ENCODE results near the gene PPP1R37.

The PPP1R37 gene

DNA sequence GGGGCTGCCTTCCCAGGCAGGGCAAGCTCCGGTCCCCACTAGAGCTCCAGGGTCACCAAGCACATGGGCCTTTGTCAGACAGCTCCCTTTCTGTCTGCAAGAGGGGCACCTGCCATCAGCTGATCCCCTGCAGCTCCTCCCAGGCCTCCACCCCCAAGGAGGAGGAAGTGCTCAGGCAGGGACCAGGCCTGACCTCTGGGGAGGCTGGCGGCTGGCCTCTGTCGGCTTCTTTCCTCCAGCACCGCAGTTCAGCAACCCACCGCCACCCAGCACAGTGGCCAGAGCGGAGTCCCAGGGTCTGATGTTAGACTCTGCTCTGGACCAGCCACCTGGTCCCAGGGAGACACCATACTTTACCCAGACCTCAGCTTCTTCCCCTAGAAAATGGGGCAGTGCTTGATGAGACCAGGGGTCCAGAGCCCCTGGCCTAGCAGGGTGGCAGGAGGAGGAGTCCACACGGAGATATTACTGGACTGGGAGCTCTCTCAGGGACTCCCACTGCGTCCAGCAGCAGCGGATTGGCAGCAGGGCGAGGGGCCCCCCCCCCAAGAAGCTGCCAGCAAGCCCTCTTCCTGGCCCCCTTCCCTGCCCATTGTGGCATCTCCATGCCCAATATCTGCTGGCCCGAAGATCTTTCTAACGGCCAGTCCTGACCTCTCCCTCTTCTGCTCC is 43.7 kb downstream of the PPP1R37 start:
- no peak for DNase-seq (ENCODE audit: low read depth in 4 of 4, low spot score in 1 of 4)

DNA sequence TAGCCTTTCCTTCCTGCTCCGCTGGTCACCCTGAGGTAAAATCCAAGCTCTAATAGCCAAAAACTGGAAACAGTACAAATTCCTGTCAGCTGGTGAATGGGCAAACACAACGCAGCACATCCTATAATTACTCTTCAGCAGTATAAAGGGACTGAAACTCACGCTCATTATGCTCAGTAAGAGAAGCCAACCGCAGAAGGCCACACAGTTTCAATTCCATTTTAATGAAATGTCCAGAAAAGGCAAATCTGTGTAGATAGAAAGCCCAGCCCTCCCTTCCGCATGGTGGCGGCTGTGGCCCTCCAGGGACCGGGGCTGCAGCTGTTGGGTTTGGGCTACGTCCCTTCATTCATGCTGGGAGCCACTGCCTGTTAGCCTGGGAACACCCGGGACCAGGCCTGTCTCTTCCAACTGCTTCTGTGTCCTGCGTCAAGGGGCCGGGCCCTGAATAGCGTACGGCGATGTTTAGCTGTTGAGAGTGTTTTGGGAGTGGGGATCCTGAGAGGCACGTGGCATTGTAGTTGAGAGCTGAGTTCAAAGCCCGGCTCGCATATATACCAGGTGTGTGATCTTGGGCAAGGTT is 44.3 kb downstream of the PPP1R37 start:
- DNase-seq (ENCODE audit: low read depth in 4 of 4, low spot score in 1 of 4) = no peak

DNA sequence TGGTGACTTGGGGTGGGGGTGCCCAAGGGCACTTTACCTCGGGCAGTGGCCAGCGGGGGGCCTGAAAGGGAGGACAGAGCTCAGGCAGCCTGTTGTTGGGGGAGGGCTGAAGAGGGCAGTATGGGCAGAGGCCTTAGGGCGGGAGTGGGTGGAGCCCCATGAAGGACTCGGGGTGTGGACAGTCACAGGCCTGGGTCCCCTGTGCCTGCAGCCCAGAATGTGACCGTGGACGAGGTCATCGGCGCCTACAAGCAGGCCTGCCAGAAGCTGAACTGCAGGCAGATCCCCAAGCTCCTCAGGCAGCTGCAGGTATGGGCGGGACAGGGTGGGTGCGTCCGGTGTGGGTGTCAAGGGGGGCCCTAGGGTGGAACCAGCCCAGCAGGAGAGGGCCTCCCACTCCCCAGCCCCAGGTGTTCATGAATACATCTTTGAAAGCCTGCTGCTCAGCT is 45.3 kb downstream of the PPP1R37 start:
- no peak for DNase-seq (ENCODE audit: low read depth in 4 of 4, low spot score in 1 of 4)

DNA sequence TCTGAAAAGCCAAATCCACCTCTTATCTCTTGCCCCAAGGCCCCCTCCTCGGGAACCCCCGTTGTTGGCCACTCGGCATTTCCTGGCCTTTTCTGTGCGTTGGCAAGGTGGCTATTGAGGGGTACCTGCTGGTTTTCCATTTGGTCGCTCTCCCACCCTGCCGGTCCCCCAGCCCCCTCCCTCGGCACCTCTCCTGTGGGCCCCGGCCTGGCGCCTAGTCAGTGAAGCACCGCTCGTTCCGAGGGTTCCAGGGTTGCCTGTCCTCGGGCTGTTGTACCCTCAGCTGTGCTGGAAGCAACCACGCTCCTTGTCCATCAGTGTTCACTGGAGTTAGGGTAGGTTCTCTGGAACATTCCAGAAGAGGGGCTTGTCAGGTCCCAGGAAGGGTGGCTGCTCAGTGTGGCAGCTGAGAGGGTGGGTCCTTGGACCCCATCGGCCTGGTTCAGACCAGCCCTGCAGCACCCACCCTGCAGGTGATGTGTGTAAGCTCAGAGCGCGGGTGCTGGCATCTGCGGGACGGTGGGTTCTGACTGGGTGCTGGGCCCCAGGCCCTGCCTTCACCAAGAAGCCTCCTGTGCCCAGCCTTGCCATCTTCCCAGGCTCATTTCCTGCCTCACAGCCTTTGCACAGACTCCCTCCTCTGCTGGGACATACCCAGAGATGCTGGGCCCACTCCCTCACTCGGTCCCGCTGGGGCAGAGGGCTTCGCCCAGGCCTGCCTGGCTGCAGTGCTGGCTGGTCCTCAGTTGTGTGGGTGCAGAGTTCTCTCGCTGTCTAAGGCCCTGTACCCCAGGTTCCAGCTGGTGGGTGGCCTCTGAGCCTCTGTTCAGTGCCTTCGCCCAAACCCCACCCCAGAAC is 46.5 kb downstream of the PPP1R37 start:
- DNase-seq (ENCODE audit: low read depth in 4 of 4, low spot score in 1 of 4) = no peak

DNA sequence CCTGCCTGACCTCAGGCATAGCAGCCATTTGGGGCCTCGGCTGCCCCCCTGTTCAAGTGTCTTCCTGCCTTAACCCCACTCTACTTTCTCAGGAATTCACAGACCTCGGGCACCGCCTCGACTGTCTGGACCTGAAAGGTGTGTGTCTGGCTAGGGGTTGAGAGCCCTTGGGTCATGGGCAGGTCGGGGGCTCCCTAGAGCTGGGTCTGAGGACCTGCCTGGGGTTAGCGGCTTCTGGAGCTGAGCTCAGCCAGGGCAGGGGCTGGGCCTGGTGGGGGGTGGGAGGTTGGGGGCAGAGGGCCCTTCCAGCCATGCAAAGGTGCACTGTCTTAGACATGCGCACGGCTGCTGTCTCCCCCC is 47.1 kb downstream of the PPP1R37 start:
- DNase-seq (ENCODE audit: low read depth in 4 of 4, low spot score in 1 of 4) = no peak

DNA sequence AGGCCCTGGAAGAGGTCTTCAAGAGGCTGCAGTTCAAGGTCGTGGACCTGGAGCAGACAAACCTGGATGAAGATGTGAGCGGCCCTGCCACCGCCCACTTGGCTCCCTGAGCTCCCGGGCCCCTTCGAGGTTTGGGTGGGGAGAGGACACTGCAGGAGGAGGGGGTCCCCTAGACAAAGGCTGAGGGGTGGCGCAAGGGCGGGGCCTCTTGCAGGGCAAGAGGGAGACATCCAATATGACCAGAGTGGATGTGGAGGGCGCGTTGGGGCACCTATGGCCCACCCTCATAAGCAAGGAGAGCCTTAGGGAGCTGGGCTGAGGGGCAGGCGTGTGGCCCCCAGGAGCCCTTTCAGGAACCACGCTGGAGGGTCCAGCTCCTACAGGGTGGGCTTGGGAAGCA is 47.6 kb downstream of the PPP1R37 start:
- DNase-seq (ENCODE audit: low read depth in 4 of 4, low spot score in 1 of 4) = no peak

DNA sequence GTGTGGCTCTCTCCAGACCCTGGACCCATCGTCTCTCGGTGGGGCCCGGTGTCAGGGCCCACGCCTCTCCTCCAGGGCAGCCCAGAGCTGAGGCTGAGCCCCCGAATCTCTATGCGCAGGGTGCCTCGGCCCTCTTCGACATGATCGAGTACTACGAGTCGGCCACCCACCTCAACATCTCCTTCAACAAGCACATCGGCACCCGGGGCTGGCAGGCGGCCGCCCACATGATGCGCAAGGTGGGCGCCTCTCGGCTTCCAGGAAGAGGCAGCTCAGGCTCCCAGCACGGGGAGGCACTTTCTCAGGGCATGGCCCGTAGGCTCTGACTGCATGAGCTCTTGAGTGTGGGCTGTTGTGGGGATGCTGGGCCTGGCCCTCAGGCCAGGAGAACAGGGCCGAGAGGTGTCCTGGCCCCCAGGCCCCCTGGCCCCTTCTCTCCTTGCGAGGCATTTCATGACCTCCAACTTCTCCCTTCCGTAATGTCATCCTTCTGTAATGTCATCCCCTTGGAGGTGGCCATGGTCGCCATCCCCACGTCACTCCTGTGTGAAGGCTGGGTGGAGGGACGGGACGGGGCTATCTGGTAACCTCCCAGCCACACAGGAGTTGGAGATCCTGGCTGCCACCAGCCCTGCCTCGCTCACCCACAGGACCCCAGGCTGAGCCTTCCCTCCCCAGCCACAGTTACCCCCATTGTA is 48.4 kb downstream of the PPP1R37 start:
- DNase-seq (ENCODE audit: low read depth in 4 of 4, low spot score in 1 of 4) = no peak

DNA sequence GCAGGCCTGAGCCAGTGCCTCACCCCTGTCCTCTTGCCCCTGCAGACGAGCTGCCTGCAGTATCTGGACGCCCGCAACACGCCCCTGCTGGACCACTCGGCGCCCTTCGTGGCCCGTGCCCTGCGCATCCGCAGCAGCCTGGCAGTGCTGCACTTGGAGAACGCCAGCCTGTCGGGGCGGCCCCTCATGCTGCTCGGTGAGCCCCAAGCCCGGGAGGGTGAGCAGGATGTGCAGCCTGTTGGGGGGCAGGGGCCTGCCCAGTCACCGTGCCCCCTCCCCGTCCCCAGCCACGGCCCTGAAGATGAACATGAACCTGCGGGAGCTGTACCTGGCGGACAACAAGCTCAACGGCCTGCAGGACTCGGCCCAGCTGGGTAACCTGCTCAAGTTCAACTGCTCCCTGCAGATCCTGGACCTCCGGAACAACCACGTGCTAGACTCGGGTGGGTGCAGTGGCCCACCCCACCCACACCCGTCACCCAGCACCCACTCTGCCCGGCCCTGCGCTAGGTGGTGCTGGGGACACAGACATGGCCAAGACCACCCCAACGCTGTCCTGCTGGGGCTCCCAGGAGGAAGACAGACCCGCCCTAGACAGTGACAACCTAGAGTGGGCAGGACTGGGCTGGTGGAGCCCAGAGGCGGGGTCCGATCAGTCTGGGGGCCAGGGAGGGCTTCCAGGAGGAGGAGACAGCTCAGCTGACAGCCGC is 49.2 kb downstream of the PPP1R37 start:
- no peak for DNase-seq (ENCODE audit: low read depth in 4 of 4, low spot score in 1 of 4)

DNA sequence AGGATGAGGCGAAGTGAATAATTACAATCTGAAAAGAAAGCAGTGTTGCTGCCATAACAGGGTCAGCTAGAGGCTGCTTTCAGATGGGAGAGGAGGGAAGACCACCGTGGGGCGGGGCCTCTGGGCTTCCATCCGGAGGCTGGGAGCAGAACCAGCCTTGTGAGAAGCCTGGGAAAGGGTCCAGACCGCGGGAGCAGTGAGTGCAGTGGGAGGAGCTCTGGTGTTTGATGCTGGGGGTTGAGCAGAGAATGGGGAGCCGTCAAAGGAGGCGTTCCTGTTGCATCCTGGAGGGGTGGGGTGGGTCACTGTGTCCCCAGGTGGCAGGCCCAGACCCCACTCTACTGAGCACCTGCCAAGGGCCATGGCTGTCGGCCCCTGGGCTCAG is 49.7 kb downstream of the PPP1R37 start:
- DNase-seq (ENCODE audit: low read depth in 4 of 4, low spot score in 1 of 4) = no peak

DNA sequence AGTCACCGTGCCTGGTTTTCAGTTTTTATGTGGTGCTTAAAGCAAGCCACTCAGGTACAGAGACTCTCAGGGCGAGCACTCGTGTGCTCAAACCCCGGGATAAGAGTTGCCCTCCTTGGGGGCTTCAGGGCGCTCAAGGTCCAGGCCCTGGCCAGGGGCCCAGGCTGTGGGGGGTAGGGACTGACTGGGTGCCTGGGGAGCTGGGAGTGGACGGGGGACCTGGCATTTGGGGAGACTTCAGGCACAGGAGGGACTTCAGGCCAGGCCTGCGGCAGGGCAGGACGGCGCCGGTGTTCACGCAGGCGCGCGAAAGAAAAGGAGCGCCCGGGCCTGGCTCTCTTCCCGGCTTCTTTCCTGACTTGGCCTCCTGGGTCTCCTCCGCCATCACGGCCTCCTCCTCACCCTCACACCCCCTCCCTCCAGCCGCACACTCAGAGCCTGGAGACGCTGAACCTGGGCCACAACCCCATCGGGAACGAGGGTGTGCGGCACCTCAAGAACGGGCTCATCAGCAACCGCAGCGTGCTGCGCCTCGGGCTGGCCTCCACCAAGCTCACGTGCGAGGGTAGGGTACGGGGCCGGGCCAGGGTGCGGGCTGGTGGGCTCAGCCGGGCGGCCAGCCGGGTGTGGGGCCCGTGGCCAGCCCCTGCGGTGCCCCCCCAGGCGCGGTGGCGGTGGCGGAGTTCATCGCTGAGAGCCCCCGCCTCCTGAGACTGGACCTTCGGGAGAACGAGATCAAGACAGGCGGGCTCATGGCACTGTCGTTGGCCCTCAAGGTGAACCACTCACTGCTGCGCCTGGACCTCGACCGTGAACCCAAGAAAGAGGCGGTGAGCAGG is 51.7 kb downstream of the PPP1R37 start:
- DNase-seq (ENCODE audit: low read depth in 4 of 4, low spot score in 1 of 4) = no peak

DNA sequence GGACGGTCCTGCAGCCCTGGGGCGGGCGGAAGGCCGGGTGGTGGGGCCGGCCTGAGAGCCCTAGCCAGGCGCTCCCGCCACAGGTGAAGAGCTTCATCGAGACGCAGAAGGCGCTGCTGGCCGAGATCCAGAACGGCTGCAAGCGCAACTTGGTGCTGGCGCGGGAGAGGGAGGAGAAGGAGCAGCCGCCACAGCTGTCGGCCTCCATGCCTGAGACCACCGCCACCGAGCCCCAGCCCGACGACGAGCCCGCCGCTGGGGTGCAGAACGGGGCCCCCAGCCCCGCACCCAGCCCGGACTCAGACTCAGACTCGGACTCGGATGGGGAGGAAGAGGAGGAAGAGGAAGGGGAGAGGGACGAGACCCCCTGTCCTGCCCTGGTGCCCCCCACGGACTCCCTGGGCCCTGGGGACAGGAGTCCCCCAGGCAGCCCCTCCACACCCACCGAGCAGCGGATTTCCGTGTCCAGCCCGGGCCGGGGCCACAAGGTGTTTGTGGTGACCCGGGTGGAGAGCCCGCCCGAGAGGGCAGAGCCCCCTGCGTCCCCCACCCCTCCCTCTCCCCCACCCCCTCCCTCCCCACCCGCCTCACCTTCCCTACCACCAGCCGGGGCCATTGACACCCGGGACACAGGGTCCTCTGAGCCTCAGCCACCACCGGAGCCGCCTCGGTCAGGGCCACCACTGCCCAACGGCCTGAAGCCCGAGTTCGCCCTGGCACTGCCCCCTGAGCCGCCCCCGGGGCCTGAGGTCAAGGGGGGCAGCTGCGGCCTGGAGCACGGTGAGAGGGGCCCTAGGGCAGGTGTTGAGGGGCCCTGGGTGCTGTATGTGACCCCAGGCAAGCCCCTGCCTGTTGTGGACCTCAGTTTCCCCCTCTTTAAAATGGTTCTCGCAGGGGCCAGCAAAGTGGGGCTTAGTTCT is 52.6 kb downstream of the PPP1R37 start:
- DNase-seq (ENCODE audit: low read depth in 4 of 4, low spot score in 1 of 4) = no peak

DNA sequence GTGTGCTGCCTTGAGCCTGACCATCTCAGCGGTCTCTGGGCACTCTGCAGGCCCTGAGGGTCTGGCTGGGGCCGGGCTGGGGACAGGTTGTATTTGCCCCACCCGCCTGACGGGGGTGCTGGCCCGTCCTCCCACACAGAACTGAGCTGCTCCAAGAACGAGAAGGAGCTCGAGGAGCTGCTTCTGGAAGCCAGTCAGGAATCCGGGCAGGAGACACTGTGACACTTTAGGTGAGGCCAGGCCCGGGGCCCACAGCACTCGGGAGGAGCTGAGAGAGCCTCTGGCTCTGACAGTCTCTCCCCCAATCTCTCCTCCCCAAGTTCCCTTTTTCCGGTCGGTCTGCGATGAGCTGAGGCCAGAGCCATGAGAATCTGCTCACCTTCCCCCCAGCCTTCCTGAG is 53.3 kb downstream of the PPP1R37 start:
- DNase-seq (ENCODE audit: low read depth in 4 of 4, low spot score in 1 of 4) = no peak

DNA sequence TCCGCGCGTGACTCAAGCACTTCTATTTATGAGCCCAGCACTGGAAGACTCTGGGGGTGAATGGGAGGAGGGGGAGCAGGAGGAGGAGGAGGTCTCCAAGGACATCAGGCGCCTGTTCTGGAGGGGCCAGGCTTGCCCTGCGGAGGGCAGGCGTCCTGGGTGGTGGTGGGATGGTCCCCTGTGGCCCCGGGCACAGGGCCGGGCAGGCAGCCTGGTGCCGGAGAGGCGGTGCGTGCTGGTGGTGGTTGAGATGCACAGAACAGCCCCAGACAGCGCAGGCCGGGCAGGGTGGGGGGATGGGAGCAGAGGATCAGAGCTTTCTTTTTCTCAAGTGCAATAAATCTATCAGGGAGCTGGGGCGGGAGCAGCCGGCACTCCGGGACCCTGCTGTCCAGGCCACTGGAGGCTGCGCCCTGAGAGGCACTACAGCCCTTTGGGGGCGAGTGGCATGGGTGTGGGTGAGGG is 53.8 kb downstream of the PPP1R37 start:
- no peak for DNase-seq (ENCODE audit: low read depth in 4 of 4, low spot score in 1 of 4)

DNA sequence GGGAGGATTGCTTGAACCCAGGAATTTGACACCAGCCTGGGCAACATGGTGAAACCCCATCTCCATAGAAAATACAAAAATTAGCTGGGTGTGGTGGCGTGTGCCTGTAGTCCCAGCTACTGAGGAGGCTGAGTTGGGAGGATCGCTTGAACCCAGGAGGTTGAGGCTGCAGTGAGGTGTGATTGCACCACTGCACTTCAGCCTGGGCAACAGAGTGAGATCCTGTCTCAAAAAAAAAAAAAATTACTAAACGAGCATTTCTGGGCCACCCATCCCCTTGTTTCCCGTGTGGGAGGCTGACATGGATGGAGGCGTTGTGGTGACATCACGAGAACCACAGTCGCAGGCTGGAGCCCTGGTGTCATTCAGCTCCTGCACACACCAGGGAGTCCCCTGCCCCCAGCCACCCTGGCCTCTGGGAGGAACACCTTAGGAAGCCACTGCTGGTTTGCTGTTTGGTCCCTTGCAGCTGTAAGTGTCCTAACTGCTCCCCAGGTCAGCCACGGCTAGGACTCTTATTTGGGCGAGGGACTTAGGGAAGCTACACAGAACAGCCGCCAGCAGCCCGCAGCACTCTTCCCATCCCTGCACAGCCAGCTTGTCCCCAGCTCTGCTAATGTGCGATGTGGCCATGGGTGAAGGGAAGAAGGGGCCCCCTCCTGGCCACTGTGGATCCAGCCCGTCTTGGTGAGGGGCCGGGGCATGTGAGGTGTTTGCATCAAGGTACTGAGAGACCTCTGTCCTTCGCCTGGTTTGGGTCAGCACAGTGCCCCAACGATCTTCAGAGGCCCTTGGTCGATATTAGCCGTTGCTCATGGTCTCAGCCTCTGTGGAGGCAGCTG is 55.1 kb downstream of the PPP1R37 start:
- no peak for DNase-seq (ENCODE audit: low read depth in 4 of 4, low spot score in 1 of 4)

DNA sequence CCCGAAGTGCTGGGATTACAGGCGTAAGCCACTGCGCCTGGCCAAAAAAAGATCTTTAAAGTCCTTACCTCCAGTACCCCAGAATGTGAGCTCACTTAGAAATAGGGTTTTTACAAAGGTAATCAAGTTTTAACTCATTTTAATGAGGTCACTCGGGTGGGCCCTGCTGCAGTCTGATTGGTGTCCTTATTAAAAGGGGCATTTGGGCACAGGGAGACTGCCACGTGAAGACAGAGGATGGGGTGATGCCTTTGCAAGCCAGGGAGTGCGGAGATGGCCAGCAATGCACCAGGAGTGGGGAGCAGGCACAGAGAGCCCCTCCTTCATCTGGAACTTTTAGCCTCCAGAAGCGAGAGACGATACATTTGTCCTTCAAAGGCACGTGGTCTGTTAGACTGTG is 56.1 kb downstream of the PPP1R37 start:
- no peak for DNase-seq (ENCODE audit: low read depth in 4 of 4, low spot score in 1 of 4)

DNA sequence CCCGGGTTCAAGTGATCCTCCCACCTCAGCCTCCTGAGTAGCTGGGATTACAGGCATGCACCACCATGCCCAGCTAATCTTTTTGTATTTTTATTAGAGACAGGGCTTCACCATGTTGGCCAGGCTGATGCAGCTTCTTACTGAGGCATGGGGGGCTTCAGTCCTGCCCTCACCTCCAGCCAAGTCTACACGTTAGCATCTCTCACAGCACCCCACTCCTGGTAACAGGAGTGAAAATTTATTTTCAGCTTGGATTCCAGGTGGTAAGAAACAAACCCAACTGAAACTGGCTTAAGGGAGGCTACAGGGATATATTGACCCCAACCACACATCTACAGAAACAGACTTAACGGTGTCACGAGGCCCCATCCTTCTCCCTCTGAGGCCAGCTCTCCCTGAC is 57.2 kb downstream of the PPP1R37 start:
- no peak for DNase-seq (ENCODE audit: low read depth in 4 of 4, low spot score in 1 of 4)

DNA sequence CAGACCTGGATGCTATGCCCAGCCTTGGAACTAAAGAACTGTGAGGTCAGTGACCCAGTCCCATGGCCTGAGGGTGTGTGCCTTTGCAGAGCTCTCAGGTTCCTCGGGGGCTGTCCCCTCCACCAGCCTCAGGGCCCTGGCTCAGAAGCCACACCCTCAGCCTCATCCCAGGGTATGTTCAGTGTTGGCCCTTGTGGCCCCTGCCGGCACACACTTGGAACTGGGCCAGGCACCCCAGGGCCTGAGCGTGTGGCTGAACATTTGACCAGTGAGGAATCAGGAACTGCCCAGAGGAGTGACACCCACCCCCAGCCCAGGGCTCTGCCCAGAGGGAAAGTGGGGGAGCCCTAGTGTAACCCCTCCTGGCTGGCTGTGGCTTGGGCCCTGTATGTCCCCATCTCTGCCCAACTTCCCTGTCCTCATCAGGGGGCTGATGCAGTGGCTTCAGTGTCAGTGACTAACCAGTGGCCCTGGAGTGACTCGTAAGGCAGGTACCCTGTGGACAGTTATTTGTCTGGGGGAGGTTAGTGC is 57.8 kb downstream of the PPP1R37 start:
- DNase-seq (ENCODE audit: low read depth in 4 of 4, low spot score in 1 of 4) = no peak

DNA sequence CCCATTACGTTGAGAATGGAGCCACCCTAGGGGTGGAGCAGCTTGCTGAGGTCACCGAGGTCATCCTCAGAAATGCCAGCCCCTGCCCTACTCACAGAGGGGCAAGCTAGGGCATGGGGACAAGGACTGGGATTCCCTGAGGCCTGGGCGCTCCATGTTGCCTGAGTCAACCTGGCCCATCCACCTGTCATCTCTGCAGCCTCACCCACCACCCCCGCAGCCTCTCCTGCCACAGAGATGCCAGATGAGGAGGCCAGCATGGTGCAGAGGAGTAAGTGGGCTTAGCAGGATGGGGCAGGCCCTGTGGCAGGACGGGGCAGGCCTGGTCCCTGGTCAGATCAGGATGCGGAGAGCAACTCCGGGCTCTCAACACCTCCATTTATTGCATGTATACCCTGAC is 58.3 kb downstream of the PPP1R37 start:
- no peak for DNase-seq (ENCODE audit: low read depth in 4 of 4, low spot score in 1 of 4)
